HG02973 (cell line): ENCODE measurements around the gene SENP2.
"Not testable (repeated sequence)": the region's sequence is repeated elsewhere in the genome, so short reads cannot be mapped to it uniquely, and the experiment has no call there.

Experiments
- ATAC-seq: cut with Tn5 transposase; IDR thresholded peaks from one replicate; pipeline ENCODE4 v1.9.1; 2021; ENCODE audit warnings: moderate library complexity; ENCODE audit not compliant: unreplicated experiment

SENP2 gene

DNA sequence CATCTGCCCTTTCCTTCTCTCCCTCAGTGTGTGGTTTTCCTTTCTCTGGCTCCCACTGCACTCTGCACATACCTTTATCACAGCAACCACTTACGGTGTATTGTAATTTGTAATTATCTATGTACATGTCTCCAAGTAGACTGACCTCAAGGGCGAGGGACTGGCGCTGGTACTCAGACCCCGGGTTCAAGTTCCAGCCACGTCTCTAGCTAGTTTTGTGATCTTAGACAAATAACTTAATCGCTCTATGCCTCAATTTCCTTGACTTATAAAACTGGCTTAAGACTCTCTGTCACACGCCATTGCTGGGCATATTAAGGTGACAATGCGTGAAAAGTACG is 607 bp upstream of the SENP2 start:
- no peak for ATAC-seq

DNA sequence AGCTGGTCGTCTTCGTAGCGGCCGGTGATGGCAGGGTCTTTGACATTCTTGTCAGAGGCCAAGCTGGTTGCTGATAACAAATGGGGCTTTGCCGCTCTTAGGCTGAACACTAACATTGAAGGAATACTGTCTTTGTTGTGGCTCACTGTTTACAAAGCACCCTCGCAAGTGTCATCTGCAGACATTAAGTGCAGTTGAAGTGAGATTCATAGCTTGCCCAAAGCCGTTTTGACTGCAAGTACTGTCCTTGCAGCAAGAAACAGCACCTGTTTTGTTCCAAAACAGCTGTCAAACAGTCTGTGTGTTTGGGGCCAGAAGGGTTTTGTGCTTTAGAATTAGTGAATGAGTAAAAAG is 568 bp downstream of the SENP2 start:
- no peak for ATAC-seq

DNA sequence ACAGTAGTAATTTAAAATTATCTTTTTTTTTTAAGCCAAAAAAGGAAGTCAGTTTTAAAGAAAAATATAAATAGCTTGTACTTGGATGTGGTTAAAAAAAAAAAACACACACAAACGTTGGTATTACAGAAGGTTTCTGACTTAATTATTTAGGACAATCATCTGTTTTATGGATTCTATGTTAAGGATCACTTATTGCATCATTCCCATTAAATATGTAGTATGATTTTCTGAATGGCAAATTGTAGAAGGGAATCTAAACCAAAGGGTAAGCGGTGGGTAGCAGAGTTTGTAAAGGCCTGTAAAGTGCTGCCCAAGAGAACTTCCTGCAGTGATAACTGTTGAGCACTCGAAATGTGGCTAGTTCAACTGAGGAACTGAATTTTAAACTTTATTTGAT is 8.0 kb downstream of the SENP2 start:
- no peak for ATAC-seq

DNA sequence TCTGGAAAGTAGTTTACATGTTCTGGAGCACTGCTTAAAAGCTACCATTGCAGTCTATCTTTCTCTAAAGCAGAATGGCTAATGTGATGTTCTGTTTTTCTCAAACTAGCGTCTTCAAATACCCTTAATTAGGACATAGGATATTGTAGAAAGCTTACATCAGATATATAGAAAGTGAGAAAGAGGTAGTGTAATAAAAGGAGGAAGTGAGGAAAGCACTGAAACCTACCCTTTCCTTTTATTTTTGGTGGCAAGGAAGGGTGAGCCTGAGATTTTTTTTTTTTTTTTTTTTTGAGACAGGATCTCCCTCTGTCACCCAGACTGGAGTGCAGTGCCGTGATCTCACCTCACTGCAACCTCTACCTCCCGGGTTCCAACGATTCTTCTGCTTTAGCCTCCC is 9.4 kb downstream of the SENP2 start:
- ATAC-seq: peak; percentile 76

DNA sequence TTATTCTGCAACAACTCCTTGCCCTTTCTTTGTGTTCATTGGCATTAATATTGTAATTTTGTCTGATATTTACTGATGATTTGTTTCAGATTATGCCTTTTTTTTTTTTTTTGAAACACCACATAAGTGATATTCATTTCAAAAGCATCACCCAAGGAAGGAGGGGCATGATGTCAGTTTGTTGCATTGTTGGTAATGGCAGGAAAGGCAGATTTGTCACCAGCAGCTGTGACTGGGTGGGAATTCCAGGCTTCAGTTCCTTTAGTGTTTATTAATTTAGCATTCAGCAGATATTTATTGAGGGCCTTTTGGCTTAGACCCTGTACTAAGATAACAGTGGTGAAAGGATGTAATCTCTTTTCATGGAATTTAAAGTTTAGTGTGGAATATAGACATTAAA is 19.5 kb downstream of the SENP2 start:
- ATAC-seq: no peak

DNA sequence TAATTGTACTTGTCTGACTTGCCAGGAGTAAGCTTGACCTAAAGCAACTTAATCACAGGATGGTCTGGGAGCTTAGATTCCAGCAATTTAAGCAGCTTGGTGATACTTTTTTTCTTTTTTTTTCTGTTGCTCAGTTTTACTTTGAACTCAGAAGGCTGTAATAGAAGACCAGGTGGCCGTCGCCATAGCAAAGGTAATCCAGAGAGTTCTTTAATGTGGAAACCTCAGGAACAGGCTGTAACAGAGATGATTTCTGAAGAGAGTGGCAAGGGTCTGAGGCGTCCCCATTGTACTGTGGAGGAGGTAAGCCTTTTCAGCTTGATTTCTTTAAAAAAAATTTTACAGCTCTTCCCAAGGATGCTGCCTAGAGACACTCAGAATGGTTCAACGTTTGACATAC is 20.1 kb downstream of the SENP2 start:
- ATAC-seq: no peak

DNA sequence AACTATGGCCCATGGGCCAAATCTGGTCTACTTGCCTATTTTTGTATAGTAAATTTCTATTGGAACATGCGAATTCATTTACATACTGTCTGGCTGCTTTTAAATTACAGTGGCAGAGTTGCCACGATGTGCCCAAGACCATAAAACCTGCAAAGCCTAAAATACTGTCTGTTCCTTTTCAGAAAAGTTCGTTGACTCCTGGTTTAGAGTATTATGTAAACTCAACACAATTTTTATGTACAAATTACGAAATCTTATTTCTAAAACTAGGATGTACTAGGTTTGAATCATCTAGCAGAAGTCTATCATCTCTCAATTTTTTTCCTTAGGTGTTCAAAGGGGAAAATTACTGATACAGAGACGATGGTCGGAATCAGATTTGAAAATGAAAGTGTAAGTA is 26.9 kb downstream of the SENP2 start:
- ATAC-seq: no peak

DNA sequence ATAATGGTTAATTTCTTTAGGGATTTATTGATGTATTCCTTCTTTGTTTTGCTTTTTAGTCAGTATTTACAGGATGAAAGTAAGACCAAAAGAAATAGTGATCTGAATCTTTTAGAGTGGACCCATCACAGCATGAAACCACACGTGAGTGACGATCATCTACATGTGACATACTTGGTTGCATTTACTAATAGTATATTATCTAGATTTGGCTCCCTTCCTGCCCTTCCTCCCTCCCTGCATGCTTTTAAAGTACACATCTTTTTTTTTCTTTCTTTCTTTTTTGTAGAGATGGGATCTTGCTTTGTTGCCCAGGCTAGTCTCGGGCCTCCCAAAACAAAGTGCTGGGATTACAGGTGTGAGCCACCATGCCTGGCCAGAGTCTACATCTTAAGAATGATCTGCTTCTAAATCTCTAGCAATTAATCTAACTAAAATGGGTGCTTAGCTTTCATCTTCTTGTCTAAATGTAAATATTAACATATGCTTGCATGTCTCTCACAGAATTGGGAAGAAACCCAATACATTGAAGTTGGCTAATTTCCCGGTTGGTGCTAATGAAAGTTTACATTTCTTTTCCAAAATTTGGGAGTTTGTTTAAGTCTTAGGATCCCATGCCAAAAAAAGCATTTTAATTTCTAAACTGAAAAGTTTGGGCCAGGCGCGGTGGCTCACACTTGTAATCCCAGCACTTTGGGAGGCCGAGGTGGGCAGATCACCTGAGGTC is 38.0 kb downstream of the SENP2 start:
- no peak for ATAC-seq

DNA sequence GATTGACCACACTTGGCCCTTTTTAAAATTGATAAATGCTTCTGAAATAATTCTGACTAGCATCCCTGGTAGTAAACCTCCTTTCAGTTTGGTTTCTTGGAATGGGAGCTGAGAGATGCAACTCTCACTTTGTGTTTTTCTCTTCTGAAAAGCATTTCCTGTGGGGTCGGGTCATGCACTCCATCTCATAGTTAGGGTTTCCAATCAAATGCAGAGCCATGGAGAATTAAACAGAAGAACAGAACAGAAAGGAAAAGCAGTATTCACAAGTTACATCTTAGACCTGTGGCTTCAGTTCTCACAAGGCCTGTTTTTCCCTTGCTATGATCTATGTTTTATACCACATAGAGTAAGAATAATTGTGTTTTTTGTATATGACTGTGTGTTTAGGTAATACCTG is 39.7 kb downstream of the SENP2 start:
- no peak for ATAC-seq

DNA sequence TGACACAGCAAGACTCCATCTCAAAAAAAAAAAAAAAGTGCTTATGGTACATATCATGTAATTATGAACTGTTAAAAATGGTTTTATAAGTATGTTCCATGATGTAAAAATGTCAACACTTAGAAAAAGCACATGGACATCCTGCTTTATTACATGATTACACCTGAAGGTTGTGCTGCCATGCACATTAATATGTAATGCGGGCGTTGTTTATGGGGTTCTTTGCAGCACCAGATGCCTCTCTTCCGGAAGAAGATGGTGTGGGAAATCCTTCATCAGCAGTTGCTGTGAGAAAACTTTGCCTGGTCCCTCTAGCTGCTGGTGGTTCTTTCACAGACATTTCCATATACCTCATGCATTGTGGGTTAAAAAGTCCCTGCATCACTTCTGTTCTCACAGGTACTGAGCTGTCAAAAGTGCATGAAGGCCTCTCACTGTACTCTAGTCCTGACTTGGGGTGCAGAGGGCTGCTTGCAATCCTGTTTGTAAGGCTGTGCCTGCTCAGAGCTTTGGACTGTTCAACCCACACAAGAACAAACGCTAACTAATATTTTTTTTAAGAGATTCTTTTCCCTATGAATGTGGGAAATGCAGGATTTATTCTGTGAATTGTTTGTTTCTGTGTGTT is 43.6 kb downstream of the SENP2 start:
- no peak for ATAC-seq

DNA sequence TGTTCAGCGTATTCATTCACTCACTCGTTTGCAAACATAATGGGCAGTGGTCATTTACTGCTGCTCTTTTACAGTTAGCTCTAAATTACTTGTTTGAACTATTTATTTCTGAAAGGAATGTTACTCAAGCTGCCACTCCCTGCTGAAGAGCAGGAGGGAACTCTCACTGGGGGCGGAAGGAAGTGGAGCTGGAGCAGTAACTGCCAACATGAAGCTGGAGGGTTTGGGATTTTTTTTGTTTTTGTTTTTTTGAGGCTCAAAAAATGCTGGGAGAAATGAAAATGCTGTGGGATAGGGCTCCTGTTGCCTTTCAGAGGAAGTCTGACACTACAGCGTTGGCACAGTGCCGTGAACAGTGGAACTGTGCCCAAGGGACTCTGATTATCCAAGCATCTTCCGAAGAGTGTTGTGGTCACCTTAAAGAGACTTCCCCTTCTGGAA is 44.1 kb downstream of the SENP2 start:
- no peak for ATAC-seq

DNA sequence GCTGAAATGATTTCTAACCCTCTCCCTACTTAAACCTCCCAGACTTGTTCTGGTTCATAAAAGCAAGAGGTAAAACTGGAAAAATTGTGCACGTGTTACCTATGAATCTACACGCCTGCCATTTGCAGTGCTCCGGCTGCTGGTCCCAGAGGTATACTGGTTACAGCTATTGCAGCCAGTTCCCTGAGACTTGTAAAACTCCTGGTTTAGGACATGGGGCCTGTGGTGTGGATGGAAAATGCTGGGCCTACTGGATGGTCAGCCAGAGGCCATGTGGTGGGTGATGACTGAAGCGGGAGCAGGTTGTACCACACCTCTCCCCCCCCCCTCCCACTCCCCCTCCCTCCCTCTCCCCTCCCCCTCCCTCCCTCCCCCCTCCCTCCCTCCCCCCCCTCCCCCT is 45.0 kb downstream of the SENP2 start:
- no peak for ATAC-seq

DNA sequence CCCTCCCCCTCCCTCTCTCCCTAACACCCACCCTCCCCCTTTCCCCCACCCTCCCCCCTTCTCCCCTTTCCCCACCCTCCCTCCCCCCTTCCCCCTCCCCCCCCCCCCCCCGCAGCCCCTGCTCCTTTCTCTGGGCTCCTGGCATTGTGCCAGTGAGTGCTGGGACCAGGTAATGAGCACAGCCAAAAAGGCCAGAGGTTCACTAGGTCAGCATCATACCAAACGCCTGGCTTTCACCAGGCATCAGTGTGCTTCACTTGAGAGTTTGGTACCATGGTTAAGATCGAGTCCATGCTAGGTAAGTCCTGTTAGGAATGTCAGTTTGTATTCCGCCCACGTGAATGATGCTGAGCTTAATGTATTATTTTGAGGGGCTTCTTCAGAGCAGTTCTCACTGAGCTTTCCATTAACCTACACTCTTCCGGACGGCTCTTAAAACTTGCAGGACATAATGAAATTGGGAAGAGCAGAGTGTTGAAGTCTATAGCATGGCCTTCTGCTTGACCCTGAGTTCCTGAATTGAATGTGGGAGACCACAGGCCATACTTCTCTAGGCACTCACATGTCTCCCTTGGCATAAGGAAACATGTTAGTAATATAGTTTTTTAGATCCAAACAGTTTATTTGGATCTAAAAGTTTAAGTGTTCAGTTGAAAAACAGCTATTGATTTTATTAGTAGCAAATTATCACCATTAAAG is 45.6 kb downstream of the SENP2 start:
- ATAC-seq: no peak

DNA sequence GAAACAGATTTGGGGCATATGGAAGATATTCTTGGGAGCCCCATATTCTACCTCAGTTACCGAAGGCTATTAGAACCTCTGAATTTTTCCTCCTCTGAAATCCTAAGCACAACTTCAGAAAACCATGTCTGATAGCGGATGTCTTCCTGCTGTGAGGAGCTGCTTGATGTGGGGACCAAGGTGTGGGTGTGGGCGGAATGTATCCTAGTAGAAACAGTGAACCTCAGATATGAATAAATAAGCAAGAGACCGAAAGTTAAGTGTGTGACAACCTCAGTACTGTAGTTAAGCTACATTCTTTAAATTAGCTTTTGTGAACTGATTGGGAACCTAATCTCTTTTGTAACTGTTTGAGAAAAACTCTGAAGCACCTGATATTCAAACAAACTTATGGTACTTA is 46.9 kb downstream of the SENP2 start:
- ATAC-seq: no peak

DNA sequence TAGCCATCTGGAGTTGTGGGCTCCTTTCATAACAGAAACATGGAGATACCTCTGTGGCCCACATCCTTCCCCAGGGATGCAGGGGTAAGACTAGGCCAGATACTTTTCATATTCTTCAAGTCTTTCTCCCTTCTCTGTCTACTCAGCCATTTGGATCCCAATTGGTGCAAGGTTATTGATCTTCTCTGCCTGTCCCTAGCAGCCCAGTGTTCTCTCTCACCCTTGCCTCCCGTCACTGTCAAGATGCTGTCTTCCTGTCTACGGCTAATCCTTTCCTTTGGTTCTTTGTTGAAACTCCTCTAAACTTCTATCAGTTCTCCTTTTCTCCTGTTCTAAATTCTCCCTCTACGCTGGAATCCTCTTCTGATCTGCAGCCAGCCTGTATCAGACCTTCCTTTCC is 51.3 kb downstream of the SENP2 start:
- no peak for ATAC-seq

DNA sequence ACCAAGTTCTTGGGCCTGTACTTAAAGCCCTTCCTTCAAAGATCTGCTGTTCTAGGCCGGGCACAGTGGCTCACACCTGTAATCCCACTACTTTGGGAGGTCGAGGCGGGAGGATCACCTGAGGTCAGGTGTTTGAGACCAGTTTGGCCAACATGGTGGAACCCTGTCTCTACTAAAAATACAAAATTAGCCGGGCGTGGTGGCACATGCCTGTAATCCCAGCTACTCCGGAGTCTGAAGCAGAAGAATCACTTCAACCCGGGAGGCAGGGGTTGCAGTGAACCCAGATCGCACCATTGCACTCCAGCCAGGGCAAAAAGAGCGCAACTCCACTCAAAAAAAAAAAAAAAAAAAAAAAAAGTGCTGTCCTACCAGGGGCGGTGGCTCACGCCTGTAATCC is 52.6 kb downstream of the SENP2 start:
- not testable (repeated sequence) for ATAC-seq

DNA sequence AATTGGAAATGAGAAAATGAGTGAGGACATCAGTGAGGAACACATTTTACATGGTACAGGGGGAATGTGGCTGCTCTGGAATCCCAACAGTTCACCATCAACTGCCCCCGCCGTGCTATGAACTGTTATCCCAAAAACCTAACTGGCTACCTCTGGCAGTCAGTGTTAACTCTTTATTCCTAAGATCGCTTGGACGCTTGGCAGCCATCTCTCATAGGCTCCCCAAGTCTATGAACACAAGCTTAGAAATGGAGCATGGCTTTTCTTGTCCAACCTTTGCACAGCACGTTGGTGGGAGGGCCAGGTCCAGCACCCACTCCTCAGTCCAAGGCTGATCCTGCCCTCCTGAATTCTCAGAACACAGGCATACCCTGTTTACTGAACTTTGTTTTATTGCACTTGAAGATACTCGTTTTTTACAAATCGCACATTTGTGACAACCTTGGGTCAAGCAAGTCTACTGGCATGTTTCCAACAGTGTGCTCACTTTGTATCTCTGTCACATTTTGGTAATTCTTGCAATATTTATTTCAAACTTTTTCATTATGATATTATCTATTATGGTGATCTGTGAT is 53.6 kb downstream of the SENP2 start:
- no peak for ATAC-seq

DNA sequence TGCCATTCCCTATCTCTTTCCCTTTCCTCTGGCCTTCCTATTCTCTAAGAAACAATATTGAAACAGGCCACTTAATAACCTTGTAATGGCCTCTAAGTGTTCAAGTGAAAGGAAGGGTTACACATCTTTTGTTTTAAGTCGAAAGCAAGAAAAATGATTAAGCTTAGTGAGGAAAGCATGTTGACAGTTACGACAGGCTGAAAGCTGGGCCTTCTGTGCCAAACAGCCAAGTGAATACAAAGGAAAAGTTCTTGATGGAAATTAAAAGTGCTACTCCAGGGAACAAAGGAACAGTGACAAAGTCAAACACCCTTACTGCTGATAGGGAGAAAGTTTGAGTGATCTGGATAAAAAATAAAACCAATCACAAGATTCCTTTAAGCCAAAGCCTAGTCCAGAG is 54.2 kb downstream of the SENP2 start:
- ATAC-seq: no peak

DNA sequence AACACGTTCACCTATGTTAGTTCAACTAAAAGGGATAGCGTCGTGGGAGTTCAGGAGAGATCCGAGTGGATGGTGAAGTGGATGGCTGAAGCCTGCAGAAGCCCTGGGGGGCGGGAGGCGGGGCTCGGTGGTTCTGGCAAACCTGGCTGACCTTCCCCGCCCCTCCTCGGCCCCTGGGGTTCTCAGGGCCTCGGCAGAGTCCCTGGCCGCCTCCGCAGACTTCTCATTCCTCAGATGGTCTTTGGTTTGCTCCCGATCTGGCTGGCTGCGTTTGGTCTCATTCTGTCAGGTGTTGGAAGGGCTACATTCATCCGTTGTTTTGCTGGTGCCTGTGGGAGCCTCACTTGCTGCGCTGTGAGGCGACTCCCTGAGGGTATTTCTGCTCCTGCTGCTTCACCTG is 59.1 kb downstream of the SENP2 start:
- ATAC-seq: not testable (repeated sequence)

DNA sequence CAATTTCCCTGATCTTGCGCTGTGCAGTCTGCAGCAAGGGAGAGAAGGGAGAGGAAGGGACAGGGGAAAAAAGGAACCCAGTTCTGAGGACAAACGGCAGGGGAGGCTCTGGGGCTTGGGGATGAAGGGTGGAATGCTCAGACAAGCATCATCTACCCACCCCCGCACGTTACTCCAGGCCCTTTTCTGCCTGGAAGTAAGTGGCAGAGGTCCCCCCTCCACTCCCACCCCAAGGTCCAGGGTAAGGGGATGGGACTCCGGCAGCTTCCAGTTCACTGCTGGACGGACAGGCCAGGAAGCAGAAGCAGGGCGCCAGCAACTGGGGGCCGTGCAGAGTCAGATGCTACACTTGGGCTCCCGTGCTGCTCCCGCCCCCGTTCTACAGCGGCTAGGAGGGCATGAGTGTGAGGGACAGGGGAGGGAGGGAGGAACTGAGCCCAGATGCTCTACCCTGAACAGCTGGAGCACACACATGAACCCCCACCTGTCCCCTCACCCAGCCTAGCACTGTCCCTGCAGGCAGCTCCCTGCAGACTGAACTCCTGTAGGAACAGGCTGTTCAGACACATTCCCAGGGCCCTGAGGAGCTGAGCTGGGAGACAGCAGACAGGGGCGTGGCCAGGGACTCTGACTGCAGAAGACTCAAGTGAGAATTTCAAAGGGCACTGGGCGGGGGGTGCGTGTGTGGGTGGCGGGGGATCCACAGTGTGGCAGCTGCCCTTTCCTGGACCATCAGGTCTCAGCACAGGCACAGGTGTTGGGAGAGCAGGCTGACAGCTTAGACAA is 59.7 kb downstream of the SENP2 start:
- ATAC-seq: no peak

DNA sequence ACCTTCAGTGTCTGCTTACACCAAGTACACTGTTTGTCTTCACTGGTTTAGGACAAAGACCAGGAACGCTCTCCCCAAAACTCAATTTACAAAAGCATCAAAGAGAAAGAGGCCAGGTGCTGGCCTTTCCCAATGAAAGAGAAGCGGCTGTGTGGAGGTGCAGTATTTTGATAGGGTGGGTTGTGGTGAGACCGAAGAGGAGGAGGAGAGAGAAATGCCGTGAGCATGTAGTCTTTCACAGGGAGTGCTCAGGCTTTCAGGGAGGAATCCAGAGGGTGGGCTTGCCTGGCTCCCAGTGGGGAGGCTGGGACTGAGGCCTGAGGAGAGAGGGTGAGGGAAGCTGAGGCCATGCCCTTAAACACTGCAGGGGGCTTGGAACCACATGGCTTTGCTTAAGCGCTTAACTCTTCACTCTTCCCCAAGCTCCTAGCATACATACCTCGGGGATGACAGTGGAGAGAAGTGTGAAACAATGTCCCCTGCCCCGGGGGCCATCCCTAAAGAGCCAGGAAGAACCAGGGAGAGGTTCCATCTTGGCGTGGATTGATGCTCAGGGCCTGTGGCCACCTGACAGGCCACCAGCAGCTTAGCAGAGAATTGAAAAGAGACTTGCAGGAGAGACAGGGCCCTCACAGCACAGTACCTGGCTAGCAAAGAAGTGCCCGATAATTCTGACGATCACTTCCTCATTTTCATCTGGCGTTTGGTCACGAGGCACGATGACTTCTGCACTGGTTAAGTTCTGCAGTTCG is 60.5 kb downstream of the SENP2 start:
- ATAC-seq: no peak
